NAMALWA (cell line): ENCODE results near the gene TBCD.

Source experiments
- DNase-seq: peaks from one replicate; pipeline ENCODE4 v3.0.0-alpha.2; 2015; ENCODE audit warnings: low spot score

TBCD gene

GRCh38 chr17:82791532-82791931 is 39.7 kb downstream of the TBCD start:
- no peak for DNase-seq

DNA sequence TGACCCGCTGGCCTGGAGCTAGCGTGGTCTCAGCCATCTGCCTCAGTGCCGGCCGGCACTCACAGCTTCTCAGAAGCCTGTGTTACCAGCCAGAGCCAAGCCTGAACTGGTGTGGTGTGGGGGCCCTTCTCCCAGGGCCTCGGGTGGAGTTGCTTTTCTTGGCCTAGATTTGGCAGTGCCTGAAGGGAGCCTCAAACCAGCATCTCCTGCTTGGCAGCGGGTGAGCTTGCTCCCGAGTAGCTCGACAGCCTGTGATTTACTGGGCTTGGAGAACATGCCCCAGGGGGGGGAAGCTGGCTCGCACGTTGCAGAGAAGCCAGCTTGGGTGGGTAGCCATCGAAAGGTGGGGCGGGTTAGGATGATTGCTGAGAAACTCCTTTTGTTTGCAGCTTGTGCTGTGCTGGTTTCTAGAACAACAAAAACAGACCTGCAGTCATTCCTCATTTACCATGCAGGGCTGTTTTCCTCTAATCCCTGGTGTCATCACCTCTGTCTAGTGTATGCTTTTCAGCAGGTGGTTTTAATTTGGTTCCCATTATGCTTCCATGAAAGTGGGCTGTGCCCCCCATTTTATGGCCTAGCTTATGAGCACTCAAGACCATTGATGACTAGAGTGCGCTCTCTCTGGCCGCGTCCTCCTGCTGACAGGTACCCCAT is 42.2 kb downstream of the TBCD start:
- no peak for DNase-seq

DNA sequence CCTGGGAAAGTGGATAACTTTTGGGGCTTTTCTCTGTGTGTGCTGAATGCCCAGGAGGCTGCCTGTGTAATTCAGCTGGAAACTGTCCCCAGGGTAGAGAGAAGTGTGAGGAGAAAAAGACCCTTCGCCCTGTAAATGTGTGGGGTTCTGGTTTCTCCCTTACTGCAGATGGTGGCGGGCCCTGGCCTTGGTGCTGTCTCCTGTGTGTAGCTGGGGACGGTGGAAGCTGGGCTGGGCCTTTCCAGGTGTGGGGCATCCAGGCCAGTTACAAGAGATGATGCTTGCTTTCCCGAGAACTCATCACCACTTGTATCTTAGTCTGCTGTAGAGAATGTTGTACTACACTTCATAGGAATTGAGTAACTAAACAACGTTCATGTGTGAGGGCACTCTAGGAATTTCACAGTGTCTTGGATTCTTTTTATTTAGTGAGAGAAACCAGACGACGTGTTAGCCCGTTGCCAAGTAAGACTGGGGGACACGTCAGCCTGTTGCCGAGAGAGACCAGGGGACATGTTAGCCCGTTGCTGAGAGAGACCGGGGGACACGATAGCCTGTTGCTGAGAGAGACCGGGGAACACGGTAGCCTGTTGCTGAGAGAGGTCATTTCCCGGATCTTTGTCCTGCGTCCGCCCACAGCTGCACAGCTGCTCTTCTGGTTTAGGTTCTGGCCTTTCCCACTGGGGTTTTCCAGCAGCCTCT is 43.1 kb downstream of the TBCD start:
- DNase-seq: no peak

GRCh38 chr17:82795615-82796014 is 43.8 kb downstream of the TBCD start:
- DNase-seq: no peak

- DNase-seq: no peak
Measured at GRCh38 chr17:82797061-82797460, 45.2 kb downstream of the TBCD start.

- no peak for DNase-seq
Measured at GRCh38 chr17:82798752-82799151, 46.9 kb downstream of the TBCD start.

- no peak for DNase-seq
Measured at GRCh38 chr17:82799591-82799990, 47.7 kb downstream of the TBCD start.

GRCh38 chr17:82800885-82801284 is 49.0 kb downstream of the TBCD start:
- DNase-seq: no peak

DNA sequence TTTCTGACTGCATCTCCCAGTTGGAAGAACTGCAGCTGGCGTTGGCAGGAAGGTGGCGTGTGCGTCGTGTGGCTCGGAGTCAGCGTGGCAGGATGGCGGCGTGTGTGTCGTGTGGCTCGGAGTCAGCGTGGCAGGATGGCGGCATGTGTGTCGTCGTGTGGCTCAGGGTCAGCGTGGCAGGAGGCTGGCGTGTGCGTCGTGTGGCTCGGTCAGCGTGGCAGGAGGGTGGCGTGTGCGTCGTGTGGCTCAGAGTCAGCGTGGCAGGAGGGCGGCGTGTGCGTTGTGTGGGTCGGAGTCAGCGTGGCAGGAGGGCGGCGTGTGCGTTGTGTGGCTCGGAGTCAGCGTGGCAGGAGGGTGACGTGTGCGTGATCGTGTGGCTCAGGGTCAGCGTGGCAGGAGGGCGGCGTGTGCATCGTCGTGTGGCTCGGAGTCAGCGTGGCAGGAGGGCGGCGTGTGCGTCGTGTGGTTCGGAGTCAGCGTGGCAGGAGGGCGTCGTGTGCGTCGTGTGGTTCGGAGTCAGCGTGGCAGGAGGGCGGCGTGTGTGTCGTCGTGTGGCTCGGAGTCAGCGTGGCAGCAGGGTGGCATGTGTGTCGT is 49.6 kb downstream of the TBCD start:
- DNase-seq: no peak

DNA sequence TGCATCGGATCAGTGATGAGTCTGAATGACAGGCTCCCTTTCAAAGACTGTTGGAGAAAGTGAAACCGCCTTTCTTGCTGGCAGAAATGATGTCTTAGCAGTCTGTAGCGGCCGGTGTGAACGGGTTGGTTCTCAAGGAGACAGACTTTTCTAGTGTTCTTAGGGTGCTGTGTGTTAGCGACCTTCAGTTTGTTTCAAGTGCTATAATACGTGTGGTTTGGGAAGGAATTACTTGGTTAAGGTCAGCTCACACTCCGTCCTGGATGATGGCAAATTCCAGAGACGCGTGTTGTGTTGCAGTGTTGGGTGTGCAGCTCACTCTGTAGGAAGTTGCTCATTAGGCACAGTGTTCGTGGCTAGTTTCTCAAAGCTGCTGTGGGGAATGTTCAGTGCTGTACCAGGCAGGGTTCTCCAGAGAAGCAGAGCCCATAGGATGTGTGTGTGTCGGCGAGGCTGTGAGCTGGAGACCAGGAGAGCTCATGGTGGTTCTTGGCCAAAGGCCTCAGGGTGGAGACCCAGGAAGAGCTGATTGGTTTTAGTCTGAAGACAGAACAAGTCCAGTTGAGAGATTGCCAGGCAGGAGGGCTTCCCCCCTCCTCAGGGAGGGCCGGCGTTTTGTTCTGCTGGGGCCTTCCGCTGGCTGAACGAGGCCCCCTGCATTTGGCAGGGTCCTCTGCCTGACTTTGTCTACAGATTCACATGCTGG is 50.4 kb downstream of the TBCD start:
- no peak for DNase-seq

- no peak for DNase-seq
Measured at GRCh38 chr17:82803185-82803584, 51.3 kb downstream of the TBCD start.

DNA sequence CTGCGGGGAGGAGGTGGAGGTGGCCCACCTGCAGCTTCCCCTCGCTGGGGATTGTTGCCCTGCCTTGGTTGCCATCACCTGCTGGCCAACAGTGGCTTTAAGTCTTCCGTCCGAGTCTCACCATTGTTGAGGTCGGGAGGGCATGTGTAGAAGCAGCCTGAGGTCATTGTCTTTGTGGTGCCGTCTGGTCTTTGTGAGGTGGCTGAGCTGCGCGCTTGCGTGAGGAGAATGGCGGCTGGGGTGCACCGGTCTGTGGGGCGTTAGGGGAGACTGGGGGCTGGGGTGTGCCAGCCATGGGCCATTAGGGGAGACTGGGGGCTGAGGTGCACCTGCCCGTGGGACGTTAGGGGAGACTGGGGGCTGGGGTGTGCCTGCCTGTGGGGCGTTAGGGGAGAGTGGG is 51.7 kb downstream of the TBCD start:
- no peak for DNase-seq

DNA sequence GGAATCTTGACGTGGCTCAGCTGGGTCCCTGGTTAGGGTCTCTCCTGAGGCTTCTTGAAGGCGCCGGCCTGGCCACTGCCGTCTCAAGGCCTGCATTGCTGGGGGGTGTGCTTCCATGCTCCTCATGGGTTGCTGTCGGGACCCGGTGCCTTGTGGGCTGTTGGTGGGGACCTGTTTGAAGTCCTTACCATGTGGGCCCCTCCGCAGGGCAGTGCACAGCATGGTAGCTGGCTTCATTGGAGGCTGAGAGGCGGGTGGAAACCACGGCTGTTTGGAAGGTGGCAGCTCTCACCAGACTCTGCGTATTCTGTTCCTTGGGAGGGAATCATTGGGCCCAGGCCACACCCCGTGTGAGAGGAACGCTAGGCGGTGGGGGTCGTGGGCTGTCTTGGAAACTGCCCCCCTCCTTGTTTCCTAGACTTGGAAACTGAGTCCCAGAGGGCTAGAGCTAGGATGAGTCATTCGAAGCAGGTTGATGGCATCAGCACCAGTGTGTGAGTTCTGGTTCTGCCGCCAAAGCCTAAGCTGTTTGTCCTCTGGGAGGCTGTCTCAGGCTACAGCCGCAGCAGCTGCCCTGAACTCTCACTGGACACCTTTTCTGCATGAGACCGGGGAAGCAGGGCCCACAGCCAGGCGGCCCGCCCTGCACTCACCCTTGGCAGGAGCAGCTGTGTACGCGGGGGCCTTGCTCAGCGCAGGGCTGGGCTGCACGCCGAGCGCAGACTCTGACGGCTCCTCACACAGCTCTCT is 52.8 kb downstream of the TBCD start:
- DNase-seq: no peak

GRCh38 chr17:82805254-82805653 is 53.4 kb downstream of the TBCD start:
- no peak for DNase-seq

DNA sequence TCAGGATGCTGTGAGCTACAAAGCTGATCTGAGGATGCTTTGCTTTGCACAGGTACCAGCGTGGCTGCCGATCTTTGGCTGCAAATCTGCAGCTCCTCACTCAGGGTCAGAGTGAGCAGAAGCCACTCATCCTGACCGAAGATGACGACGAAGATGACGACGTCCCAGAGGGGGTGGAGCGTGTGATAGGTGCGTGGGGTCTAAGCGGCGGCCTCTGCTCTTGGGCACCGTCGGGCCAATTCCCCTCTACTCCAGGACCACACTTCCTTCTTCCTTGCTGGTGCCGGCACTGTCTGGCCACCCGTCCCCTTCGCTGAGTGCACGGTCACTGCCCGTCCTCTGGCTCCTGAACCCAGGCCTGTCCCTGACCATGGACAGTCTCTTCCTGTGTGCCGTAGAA is 54.0 kb downstream of the TBCD start:
- no peak for DNase-seq

DNA sequence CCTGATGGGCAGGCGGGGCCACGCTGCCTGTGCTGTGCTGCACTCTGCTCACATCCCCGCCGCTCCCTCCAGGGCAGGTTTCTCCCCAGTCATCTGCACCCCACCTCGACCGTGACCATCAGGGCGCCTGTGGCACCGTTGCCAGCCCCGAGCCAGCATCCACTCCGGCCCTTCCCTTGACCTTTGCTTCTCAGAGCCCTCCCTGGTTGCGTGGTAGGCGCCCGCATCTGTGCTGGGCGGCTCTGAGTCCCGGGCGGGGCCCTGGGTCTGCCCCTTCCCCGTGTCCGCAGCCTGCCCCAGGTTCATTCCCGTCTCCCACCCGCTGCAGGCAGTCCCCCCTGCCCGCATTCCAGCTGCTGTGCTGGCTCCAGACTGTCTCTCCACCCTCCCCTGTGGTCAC is 54.8 kb downstream of the TBCD start:
- no peak for DNase-seq

GRCh38 chr17:82807101-82807500 is 55.2 kb downstream of the TBCD start:
- no peak for DNase-seq

GRCh38 chr17:82807562-82807961 is 55.7 kb downstream of the TBCD start:
- DNase-seq: no peak

DNA sequence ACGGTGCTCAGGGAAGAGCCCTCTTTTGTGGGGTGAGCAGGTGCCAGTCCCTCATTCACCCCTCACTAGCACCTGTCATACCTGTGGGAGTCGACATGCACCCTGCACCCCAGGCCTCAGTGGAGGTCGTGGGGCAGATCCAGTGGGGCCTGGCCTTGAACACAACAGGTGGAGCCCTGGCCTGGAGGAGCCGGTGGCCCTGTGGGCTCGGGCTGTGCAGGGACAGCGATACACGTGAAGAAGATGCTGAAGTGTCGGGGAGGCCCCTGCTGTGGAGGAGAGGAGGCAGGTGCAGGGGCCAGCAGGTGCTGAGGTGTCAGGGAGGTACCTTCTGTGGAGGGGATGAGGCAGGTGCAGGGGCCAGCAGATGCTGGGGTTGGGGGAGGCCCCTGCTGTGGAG is 56.1 kb downstream of the TBCD start:
- no peak for DNase-seq

DNA sequence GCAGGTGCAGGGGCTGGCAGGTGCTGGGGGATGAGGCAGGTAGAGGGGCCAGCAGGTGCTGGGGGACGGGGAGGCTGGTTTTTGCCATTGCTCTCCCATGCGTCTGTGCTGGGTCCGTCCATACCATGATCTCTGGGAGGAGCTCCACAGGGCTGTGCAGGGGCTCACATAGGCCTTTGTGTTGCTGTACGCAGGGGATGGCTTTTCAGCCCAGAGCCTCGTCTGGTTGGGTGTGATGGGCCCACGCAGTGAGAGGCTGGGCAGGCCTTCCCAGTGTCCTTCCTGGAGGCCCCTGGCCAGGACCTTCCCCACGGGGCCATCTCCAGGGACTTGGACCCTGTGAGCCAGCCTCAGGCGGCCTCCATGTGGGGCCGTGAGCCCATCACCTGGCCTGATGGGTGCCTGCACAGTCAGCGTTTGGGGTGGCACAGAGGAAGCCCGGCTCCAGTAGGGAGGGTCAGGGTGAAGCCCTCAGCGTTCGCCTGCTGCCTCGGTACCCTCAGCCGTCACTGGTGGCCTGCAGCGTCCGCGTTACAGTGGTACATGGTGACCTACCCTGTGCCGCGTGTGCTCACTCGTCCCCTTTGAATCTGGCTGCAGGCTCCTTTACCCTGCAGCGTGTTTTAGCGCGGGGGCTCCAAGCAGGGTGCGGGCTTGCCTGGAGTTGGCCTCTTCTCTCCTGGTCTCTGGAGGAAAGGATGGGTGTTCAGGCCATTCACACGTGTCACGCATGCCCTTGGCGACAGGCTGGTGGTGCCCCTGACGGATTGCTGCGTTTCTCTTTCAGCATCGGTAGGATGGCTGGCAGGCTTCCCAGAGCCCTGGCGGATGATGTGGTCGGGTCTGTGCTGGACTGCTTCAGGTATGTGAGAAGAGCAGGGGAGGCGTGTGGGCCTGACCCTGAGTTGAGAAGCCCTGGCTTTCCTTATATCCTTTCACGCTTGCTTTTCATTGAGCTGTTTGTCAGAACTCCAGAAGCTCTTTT is 57.3 kb downstream of the TBCD start:
- no peak for DNase-seq
